CD4-positive, alpha-beta memory T cell (primary cell): ENCODE results near the gene TSHZ2. TPM values are rescaled to one million over a fixed set of nuclear protein-coding genes. Genes with fewer than 3 reads are reported as not detected.

ENCODE experiments used
- CTCF ChIA-PET: fragments of 350-600 bp; sonication (Branson Sonifier 250); formaldehyde crosslinking; loops from one replicate; lab custom pipeline; 2021; ENCODE audit warnings: inconsistent platforms; ENCODE audit not compliant: partially characterized antibody; lab: Charles Lee
- POLR2A ChIA-PET: fragments of 350-600 bp; sonication (Branson Sonifier 250); formaldehyde crosslinking; loops from one replicate; lab custom pipeline; 2021; ENCODE audit not compliant: partially characterized antibody; lab: Charles Lee
- DNase-seq, 5 donors: peaks; one replicate each; pipeline versions ENCODE4 v3.0.0 to v3.0.0-alpha.2; 2020 to 2022; ENCODE audit warnings: mixed read lengths in 1 of 5
- H3K27ac ChIP-seq: one replicate; pipeline ENCODE4 v1.7.0; 2013; ENCODE audit warnings: low read depth, low read length
- H3K27me3 ChIP-seq: 2 replicates; pipeline ENCODE4 v1.7.0; 2013; ENCODE audit warnings: mild to moderate bottlenecking, low read length, moderate library complexity; ENCODE audit not compliant: insufficient read depth
- H3K36me3 ChIP-seq: 2 replicates; pipeline ENCODE4 v1.7.0; 2013; ENCODE audit warnings: mild to moderate bottlenecking, low read length, moderate library complexity; ENCODE audit not compliant: insufficient read depth
- H3K4me1 ChIP-seq: 2 replicates; pipeline ENCODE4 v1.7.0; 2013; ENCODE audit warnings: mild to moderate bottlenecking, low read length, moderate library complexity; ENCODE audit not compliant: insufficient read depth
- H3K4me3 ChIP-seq, 2 donors: one replicate each; pipeline ENCODE4 v1.7.0; 2013; ENCODE audit warnings: low read length in 2 of 2, mild to moderate bottlenecking in 1 of 2
- H3K9me3 ChIP-seq, 2 donors: one replicate each; pipeline ENCODE4 v1.7.0; 2013; ENCODE audit warnings: low read length in 2 of 2, control low read depth in 1 of 2; ENCODE audit not compliant: control insufficient read depth in 1 of 2
- H3K27ac Mint-ChIP-seq, 7 donors: one replicate each; pipeline ENCODE4 v1.8.0; 2020 to 2021; ENCODE audit warnings: mixed read lengths in 7 of 7, mild to moderate bottlenecking in 6 of 7, inconsistent platforms in 3 of 7, moderate library complexity in 3 of 7
- H3K27me3 Mint-ChIP-seq, 2 donors: one replicate each; pipeline ENCODE4 v1.8.0; 2020 to 2021; ENCODE audit warnings: mixed read lengths in 2 of 2
- H3K36me3 Mint-ChIP-seq, 2 donors: one replicate each; pipeline ENCODE4 v1.8.0; 2020 to 2021; ENCODE audit warnings: mixed read lengths in 2 of 2, inconsistent platforms in 1 of 2, mild to moderate bottlenecking in 1 of 2
- H3K4me1 Mint-ChIP-seq, 4 donors: one replicate each; pipeline ENCODE4 v1.8.0; 2020 to 2021; ENCODE audit warnings: mixed read lengths in 4 of 4, mild to moderate bottlenecking in 1 of 4
- H3K4me3 Mint-ChIP-seq, 8 donors: one replicate each; pipeline ENCODE4 v1.8.0; 2020 to 2021; ENCODE audit warnings: mixed read lengths in 8 of 8, mild to moderate bottlenecking in 7 of 8, moderate library complexity in 6 of 8, inconsistent platforms in 3 of 8
- H3K9me3 Mint-ChIP-seq, 8 donors: one replicate each; pipeline ENCODE4 v1.8.0; 2020 to 2021; ENCODE audit warnings: mixed read lengths in 8 of 8, mild to moderate bottlenecking in 5 of 8, inconsistent platforms in 3 of 8, moderate library complexity in 1 of 8
- intact Hi-C: fragments of 100-400 bp; cut with micrococcal nuclease; formaldehyde crosslinking; loops from one replicate; pipeline ENCODE4 v1.15.1; 2023
- polyA plus RNA-seq, 2 donors: library from polyadenylated mRNA; unstranded; fragments of 300-500 nt; fragmentation: Illumina TruSeq; gene quantifications; one replicate each; pipeline ENCODE4 v1.2.3, GENCODE V29; 2021
- total RNA-seq, 2 experiments: library from RNA; stranded (reverse); gene quantifications; one replicate each; pipeline ENCODE4 v1.2.3, GENCODE V29; 2021

Gene TSHZ2
- total and polyA plus RNA-seq, 4 experiments from 2014 or later = 2.3 to 31.8 (median 17.1) TPM

GRCh38 chr20:53493311-53493857 lies 521.2 kb downstream of the TSHZ2 start:
- H3K36me3 Mint-ChIP-seq = no peaks in the 10 kb centered on the region
- Histone ChIP-seq H3K9me3 (no peaks in the 10 kb centered on the region), H3K4me3 (no peak overlapping the region), H3K36me3 (no peaks in the 10 kb centered on the region), H3K27ac (no peak overlapping the region), H3K4me1 (no peaks in the 10 kb centered on the region), H3K27me3 (no peaks in the 10 kb centered on the region)
- peaks cover 0 to 4% (median 2%) of the 10 kb centered on the region in 8 donors for H3K9me3 Mint-ChIP-seq
- H3K27me3 Mint-ChIP-seq = peaks cover 1 to 8% of the 10 kb centered on the region in 2 donors
- H3K4me3 Mint-ChIP-seq = no peak overlapping the region
- intact Hi-C loops = no loop called here
- no peaks in the 10 kb centered on the region for H3K4me1 Mint-ChIP-seq
- H3K27ac Mint-ChIP-seq = no peak overlapping the region
- no peak for DNase-seq
- ChIA-PET CTCF (interaction anchor here (0.8 kb wide), 1 partner anchor 448 kb away, joined by 3 read pairs; no protein-coding TSS in a partner anchor), POLR2A (no interaction called here)

DNA sequence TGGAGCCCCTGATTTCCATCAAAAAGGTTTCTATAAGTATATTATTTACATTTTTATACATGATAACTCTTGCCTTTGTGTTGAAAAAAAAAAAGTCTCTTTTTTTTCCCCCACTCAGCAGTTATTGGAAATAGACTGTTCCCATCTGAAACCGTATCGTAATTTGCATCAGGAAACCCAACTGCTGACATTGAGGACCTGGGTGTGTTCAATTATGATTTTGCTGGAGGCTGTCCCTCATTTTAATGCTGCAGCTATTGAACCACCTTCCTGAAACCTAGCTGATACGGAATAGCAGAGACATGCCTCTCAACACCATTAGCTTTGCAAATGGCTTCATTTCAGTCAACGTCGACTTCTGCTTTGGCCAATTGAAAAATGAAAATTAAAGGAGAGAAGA lies 522.6 kb downstream of the TSHZ2 start:
- intact Hi-C loops = no loop called here
- H3K4me3 ChIP-seq = no peak overlapping the region
- no peaks in the 10 kb centered on the region for H3K4me1 ChIP-seq
- Mint-ChIP-seq H3K4me3 (no peak overlapping the region), H3K27ac (no peak overlapping the region), H3K36me3 (no peaks in the 10 kb centered on the region), H3K4me1 (no peaks in the 10 kb centered on the region), H3K9me3 (peaks cover 0 to 4% (median 2%) of the 10 kb centered on the region in 8 donors), H3K27me3 (peaks cover 3 to 8% of the 10 kb centered on the region in 2 donors)
- POLR2A ChIA-PET = no interaction called here
- no peaks in the 10 kb centered on the region for H3K27me3 ChIP-seq
- no peak overlapping the region for H3K27ac ChIP-seq
- H3K9me3 ChIP-seq = no peaks in the 10 kb centered on the region
- CTCF ChIA-PET = no interaction called here
- H3K36me3 ChIP-seq = no peaks in the 10 kb centered on the region
- DNase-seq = no peak

GRCh38 chr20:53495398-53496092 lies 523.4 kb downstream of the TSHZ2 start:
- intact Hi-C loops = no loop called here
- no peaks in the 10 kb centered on the region for H3K9me3 ChIP-seq
- no peak overlapping the region for H3K27ac ChIP-seq
- no peak overlapping the region for H3K4me3 ChIP-seq
- no peak for DNase-seq
- H3K4me1 ChIP-seq = no peaks in the 10 kb centered on the region
- ChIA-PET POLR2A (no interaction called here), CTCF (no interaction called here)
- Mint-ChIP-seq H3K27me3 (peaks cover 3 to 8% of the 10 kb centered on the region in 2 donors), H3K27ac (no peak overlapping the region), H3K4me3 (no peak overlapping the region), H3K9me3 (peaks cover 0 to 4% (median 2%) of the 10 kb centered on the region in 8 donors), H3K36me3 (no peaks in the 10 kb centered on the region), H3K4me1 (no peaks in the 10 kb centered on the region)
- no peaks in the 10 kb centered on the region for H3K27me3 ChIP-seq
- H3K36me3 ChIP-seq = no peaks in the 10 kb centered on the region

DNA sequence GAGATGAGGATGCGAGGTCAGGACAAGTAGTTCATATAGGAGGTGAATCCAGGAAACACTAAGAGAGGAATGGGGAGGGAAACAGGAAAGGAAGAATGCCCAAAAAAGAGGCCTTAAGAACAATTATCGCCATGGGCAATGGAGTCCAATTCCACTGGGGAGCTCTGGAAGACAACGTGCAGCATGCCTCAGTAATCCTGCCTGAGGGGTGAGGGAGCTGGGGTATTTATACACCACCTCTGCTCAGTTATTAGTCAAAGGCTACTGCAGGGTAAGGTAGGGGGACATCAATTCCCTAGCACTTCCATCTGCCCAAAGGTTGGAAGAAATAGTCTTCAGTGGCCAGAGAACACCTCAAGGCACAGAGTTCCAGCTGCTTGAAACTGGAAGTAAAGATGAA lies 525.1 kb downstream of the TSHZ2 start:
- H3K9me3 ChIP-seq = no peaks in the 10 kb centered on the region
- peaks cover 0 to 4% (median 2%) of the 10 kb centered on the region in 8 donors for H3K9me3 Mint-ChIP-seq
- no peaks in the 10 kb centered on the region for H3K27me3 ChIP-seq
- no peak overlapping the region for H3K27ac ChIP-seq
- H3K27ac Mint-ChIP-seq = no peak overlapping the region
- H3K36me3 Mint-ChIP-seq = no peaks in the 10 kb centered on the region
- DNase-seq = no peak
- H3K4me1 Mint-ChIP-seq = no peaks in the 10 kb centered on the region
- CTCF ChIA-PET = interaction anchor here (0.7 kb wide), 1 partner anchor 1185 kb away, joined by 3 read pairs; no protein-coding TSS in a partner anchor
- H3K4me3 Mint-ChIP-seq = no peak overlapping the region
- no peaks in the 10 kb centered on the region for H3K4me1 ChIP-seq
- POLR2A ChIA-PET = no interaction called here
- intact Hi-C loops = no loop called here
- H3K4me3 ChIP-seq = no peak overlapping the region
- H3K36me3 ChIP-seq = no peaks in the 10 kb centered on the region
- H3K27me3 Mint-ChIP-seq = peaks cover 3 to 8% of the 10 kb centered on the region in 2 donors

DNA sequence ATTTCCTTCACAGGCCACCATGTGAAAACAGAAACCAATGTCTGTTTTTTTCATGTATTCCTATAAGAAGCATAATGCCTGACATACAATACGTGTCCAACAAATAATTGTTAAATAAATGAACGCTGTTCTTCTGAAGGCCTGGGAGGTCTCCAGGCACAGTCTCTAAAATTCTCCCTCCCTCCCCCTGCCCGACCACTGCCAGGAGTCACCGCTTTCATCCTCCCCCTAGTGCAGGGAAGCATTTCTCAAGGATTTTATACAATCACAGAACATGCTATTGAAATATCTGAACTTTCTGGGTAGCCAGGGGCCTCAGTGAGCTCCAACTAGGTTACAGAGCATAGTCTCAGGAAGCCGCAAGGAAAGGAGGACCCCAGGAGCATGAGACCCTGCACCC lies 526.2 kb downstream of the TSHZ2 start:
- intact Hi-C loops = no loop called here
- DNase-seq = no peak
- Mint-ChIP-seq H3K27me3 (peaks cover 3 to 12% of the 10 kb centered on the region in 2 donors), H3K4me3 (no peak overlapping the region), H3K36me3 (no peaks in the 10 kb centered on the region), H3K4me1 (no peaks in the 10 kb centered on the region), H3K27ac (no peak overlapping the region), H3K9me3 (peaks cover 0 to 6% (median 3%) of the 10 kb centered on the region in 8 donors)
- Histone ChIP-seq H3K27ac (no peak overlapping the region), H3K4me1 (no peaks in the 10 kb centered on the region), H3K4me3 (no peak overlapping the region), H3K27me3 (no peaks in the 10 kb centered on the region), H3K36me3 (no peaks in the 10 kb centered on the region), H3K9me3 (no peaks in the 10 kb centered on the region)
- ChIA-PET POLR2A (no interaction called here), CTCF (no interaction called here)

GRCh38 chr20:53500651-53501050 lies 528.5 kb downstream of the TSHZ2 start:
- Mint-ChIP-seq H3K9me3 (peaks cover 0 to 6% (median 3%) of the 10 kb centered on the region in 8 donors), H3K36me3 (no peaks in the 10 kb centered on the region), H3K27me3 (peaks cover 3 to 13% of the 10 kb centered on the region in 2 donors), H3K4me3 (no peak overlapping the region), H3K4me1 (no peaks in the 10 kb centered on the region), H3K27ac (no peak overlapping the region)
- Histone ChIP-seq H3K4me1 (no peaks in the 10 kb centered on the region), H3K36me3 (no peaks in the 10 kb centered on the region), H3K27me3 (no peaks in the 10 kb centered on the region), H3K4me3 (no peak overlapping the region), H3K27ac (no peak overlapping the region), H3K9me3 (no peaks in the 10 kb centered on the region)
- no peak for DNase-seq
- ChIA-PET POLR2A (no interaction called here), CTCF (no interaction called here)
- intact Hi-C loops = no loop called here

- H3K9me3 ChIP-seq = no peaks in the 10 kb centered on the region
- Mint-ChIP-seq H3K4me3 (no peak overlapping the region), H3K36me3 (no peaks in the 10 kb centered on the region), H3K4me1 (no peaks in the 10 kb centered on the region), H3K9me3 (peaks cover 0 to 6% (median 0%) of the 10 kb centered on the region in 8 donors), H3K27me3 (peaks cover 3 to 11% of the 10 kb centered on the region in 2 donors), H3K27ac (no peak overlapping the region)
- CTCF ChIA-PET = no interaction called here
- no peak for DNase-seq
- H3K36me3 ChIP-seq = no peaks in the 10 kb centered on the region
- H3K27me3 ChIP-seq = no peaks in the 10 kb centered on the region
- H3K4me3 ChIP-seq = no peak overlapping the region
- no peaks in the 10 kb centered on the region for H3K4me1 ChIP-seq
- intact Hi-C loops = no loop called here
- POLR2A ChIA-PET = no interaction called here
- no peak overlapping the region for H3K27ac ChIP-seq
These were observed 530.7 kb downstream of the TSHZ2 start for GRCh38 chr20:53502820-53503219.
